HG02938 (cell line): ENCODE results near the gene OXCT2.

Experiments used
- ATAC-seq: cut with Tn5 transposase; IDR thresholded peaks from one replicate; pipeline ENCODE4 v1.9.1; 2021; ENCODE audit warnings: mild to moderate bottlenecking, moderate library complexity; ENCODE audit not compliant: unreplicated experiment

The OXCT2 gene

GRCh38 chr1:39737546-39738169, 33.5 kb downstream of the OXCT2 start:
- ATAC-seq: no peak

- ATAC-seq: no peak
Measured at GRCh38 chr1:39735731-39736130, 35.4 kb downstream of the OXCT2 start.

GRCh38 chr1:39733161-39733560, 38.0 kb downstream of the OXCT2 start:
- ATAC-seq: no peak

- ATAC-seq: no peak
Measured at GRCh38 chr1:39732730-39733129, 38.4 kb downstream of the OXCT2 start.

- no peak for ATAC-seq
Measured at GRCh38 chr1:39729842-39730241, 41.3 kb downstream of the OXCT2 start.

- ATAC-seq: no peak
Measured at GRCh38 chr1:39729030-39729429, 42.1 kb downstream of the OXCT2 start.

GRCh38 chr1:39727932-39728317, 43.2 kb downstream of the OXCT2 start:
- ATAC-seq: no peak

- ATAC-seq: no peak
Measured at GRCh38 chr1:39727221-39727931, 43.8 kb downstream of the OXCT2 start.

- no peak for ATAC-seq
Measured at GRCh38 chr1:39726600-39726999, 44.5 kb downstream of the OXCT2 start.

GRCh38 chr1:39722495-39722894, 48.7 kb downstream of the OXCT2 start:
- no peak for ATAC-seq

- no peak for ATAC-seq
Measured at GRCh38 chr1:39721664-39722063, 49.5 kb downstream of the OXCT2 start.

- ATAC-seq: no peak
Measured at GRCh38 chr1:39720094-39720999, 50.8 kb downstream of the OXCT2 start.
